ENCODE measurements around the gene TM6SF1. TPM values are rescaled to one million over a fixed set of nuclear protein-coding genes. Genes with fewer than 3 reads are reported as not detected.

Gene TM6SF1
- polyA plus RNA-seq, 1 experiment, result 15.1 TPM

DNA sequence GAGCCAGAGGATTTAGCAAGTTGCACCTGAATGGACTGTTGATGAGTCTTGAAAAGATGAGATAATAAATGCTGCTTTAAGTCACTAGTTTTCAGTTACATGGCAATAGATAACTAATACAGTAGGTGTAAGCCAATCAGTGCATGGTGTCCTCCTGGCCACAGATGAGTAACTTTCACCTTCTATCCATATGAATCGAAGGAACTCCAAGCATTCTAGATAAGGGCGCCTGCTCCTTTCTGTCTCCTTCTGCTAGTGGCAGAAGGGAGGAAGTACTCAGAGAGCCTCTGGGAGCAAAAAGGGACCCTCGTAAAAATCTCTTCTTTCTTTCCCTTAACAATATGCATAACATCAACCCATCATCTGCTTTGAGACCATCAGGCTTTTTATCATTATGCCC is 37.3 kb downstream of the TM6SF1 start:
- Histone ChIP-seq H3K27me3 (ENCODE audit: control insufficient read depth, insufficient read depth, low read length) (no peaks in the 10 kb centered on the region), H3K9me3 (ENCODE audit: control insufficient read depth, insufficient read depth, low read length) (no peaks in the 10 kb centered on the region), H3K4me3 (ENCODE audit: low read depth, low read length) (no peak overlapping the region), H3K27ac (ENCODE audit: low read depth, low read length) (no peak overlapping the region)
- ChIA-PET CTCF (no interaction called here), POLR2A (no interaction called here)
- no peak for DNase-seq (ENCODE audit: low read depth, low spot score)
- no peak for TF ChIP-seq CTCF (IDR thresholded peaks at IDR 0.05; ENCODE audit: low read depth, low read length)

GRCh38 chr15:83153288-83153687 is 45.8 kb downstream of the TM6SF1 start:
- TF ChIP-seq CTCF (IDR thresholded peaks at IDR 0.05; ENCODE audit: low read depth, low read length), result no peak
- no peak for DNase-seq (ENCODE audit: low read depth, low spot score)
- Histone ChIP-seq H3K4me3 (ENCODE audit: low read depth, low read length) (no peak overlapping the region), H3K27ac (ENCODE audit: low read depth, low read length) (no peak overlapping the region), H3K27me3 (ENCODE audit: control insufficient read depth, insufficient read depth, low read length) (no peaks in the 10 kb centered on the region), H3K9me3 (ENCODE audit: control insufficient read depth, insufficient read depth, low read length) (no peaks in the 10 kb centered on the region)
- CTCF ChIA-PET, result no interaction called here
- POLR2A ChIA-PET, result no interaction called here

- DNase-seq (ENCODE audit: low read depth, low spot score), result no peak
- Histone ChIP-seq H3K4me3 (ENCODE audit: low read depth, low read length) (no peak overlapping the region), H3K27ac (ENCODE audit: low read depth, low read length) (no peak overlapping the region), H3K27me3 (ENCODE audit: control insufficient read depth, insufficient read depth, low read length) (no peaks in the 10 kb centered on the region), H3K9me3 (ENCODE audit: control insufficient read depth, insufficient read depth, low read length) (no peaks in the 10 kb centered on the region)
- CTCF ChIA-PET, result no interaction called here
- POLR2A ChIA-PET, result no interaction called here
- no peak for TF ChIP-seq CTCF (IDR thresholded peaks at IDR 0.05; ENCODE audit: low read depth, low read length)
These were observed 48.5 kb downstream of the TM6SF1 start for GRCh38 chr15:83155942-83156341.

GRCh38 chr15:83158393-83158792 is 50.9 kb downstream of the TM6SF1 start:
- POLR2A ChIA-PET, result no interaction called here

DNA sequence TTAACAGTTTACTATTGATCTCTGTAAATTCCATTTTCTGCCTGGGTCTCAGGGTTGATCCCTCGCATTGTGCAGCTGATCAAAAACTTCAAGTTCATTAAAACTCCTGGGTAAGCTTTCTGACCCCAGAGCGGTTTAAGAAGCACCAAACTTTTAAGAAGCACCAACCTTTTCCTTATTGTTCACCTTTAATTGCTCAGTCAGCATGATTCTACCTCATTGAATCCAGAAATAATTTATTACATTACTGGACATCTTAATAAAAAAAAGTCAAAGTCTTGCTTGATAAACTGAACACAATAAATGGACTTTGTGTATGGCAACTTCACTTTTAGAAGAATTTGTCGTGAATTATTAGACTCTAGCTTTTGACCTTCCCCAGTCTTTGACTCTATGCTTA is 53.3 kb downstream of the TM6SF1 start:
- no peak for DNase-seq (ENCODE audit: low read depth, low spot score)
- no peaks in the 10 kb centered on the region for H3K9me3 ChIP-seq (ENCODE audit: control insufficient read depth, insufficient read depth, low read length)
- H3K27ac ChIP-seq (ENCODE audit: low read depth, low read length), result no peak overlapping the region
- H3K4me3 ChIP-seq (ENCODE audit: low read depth, low read length), result no peak overlapping the region
- ChIA-PET CTCF (no interaction called here), POLR2A (no interaction called here)
- no peak for TF ChIP-seq CTCF (IDR thresholded peaks at IDR 0.05; ENCODE audit: low read depth, low read length)
- H3K27me3 ChIP-seq (ENCODE audit: control insufficient read depth, insufficient read depth, low read length), result no peaks in the 10 kb centered on the region

More at GRCh38 chr15:83158393-83158792, 50.9 kb downstream of the TM6SF1 start:
- H3K27ac ChIP-seq (ENCODE audit: low read depth, low read length), result no peak overlapping the region
- H3K27me3 ChIP-seq (ENCODE audit: control insufficient read depth, insufficient read depth, low read length), result no peaks in the 10 kb centered on the region
- no peak for DNase-seq (ENCODE audit: low read depth, low spot score)
- no peak overlapping the region for H3K4me3 ChIP-seq (ENCODE audit: low read depth, low read length)
- TF ChIP-seq CTCF (IDR thresholded peaks at IDR 0.05; ENCODE audit: low read depth, low read length), result no peak
- H3K9me3 ChIP-seq (ENCODE audit: control insufficient read depth, insufficient read depth, low read length), result no peaks in the 10 kb centered on the region
- CTCF ChIA-PET, result no interaction called here
